Dedifferentiated amniotic fluid mesenchymal stem cell (primary cell): Measurements from ENCODE around the gene VTI1A.

ENCODE experiments used
- DNase-seq: peaks from one replicate; pipeline ENCODE4 v3.0.0-alpha.2; 2016; ENCODE audit errors: extremely low spot score

Gene VTI1A

GRCh38 chr10:112784022-112784461 is 337.0 kb downstream of the VTI1A start:
- DNase-seq, result no peak

- DNase-seq, result no peak
These were observed 338.1 kb downstream of the VTI1A start for GRCh38 chr10:112785089-112785488.

GRCh38 chr10:112789248-112789647 is 342.2 kb downstream of the VTI1A start:
- DNase-seq, result no peak

- DNase-seq, result no peak
These were observed 343.0 kb downstream of the VTI1A start for GRCh38 chr10:112790030-112790429.

GRCh38 chr10:112790921-112791320 is 343.9 kb downstream of the VTI1A start:
- no peak for DNase-seq

GRCh38 chr10:112791447-112791846 is 344.4 kb downstream of the VTI1A start:
- no peak for DNase-seq

GRCh38 chr10:112792487-112793201 is 345.6 kb downstream of the VTI1A start:
- peak; percentile 54 for DNase-seq

GRCh38 chr10:112793202-112793921 is 346.3 kb downstream of the VTI1A start:
- no peak for DNase-seq

- DNase-seq, result no peak
These were observed 347.2 kb downstream of the VTI1A start for GRCh38 chr10:112794201-112794600.

GRCh38 chr10:112795067-112795466 is 348.1 kb downstream of the VTI1A start:
- DNase-seq, result no peak

GRCh38 chr10:112797197-112797596 is 350.2 kb downstream of the VTI1A start:
- DNase-seq, result no peak

- DNase-seq, result no peak
These were observed 350.8 kb downstream of the VTI1A start for GRCh38 chr10:112797855-112798254.

GRCh38 chr10:112799038-112799437 is 352.0 kb downstream of the VTI1A start:
- DNase-seq, result no peak

GRCh38 chr10:112799726-112800510 is 352.9 kb downstream of the VTI1A start:
- DNase-seq, result no peak

- no peak for DNase-seq
These were observed 354.0 kb downstream of the VTI1A start for GRCh38 chr10:112801004-112801403.

GRCh38 chr10:112801748-112802147 is 354.7 kb downstream of the VTI1A start:
- no peak for DNase-seq

- DNase-seq, result no peak
These were observed 355.5 kb downstream of the VTI1A start for GRCh38 chr10:112802411-112803022.

GRCh38 chr10:112803961-112804401 is 357.0 kb downstream of the VTI1A start:
- no peak for DNase-seq

GRCh38 chr10:112805254-112805590 is 358.2 kb downstream of the VTI1A start:
- DNase-seq, result no peak

GRCh38 chr10:112805701-112806100 is 358.7 kb downstream of the VTI1A start:
- no peak for DNase-seq

- DNase-seq, result no peak
These were observed 360.0 kb downstream of the VTI1A start for GRCh38 chr10:112807013-112807412.

- no peak for DNase-seq
These were observed 362.7 kb downstream of the VTI1A start for GRCh38 chr10:112809736-112810135.
